TTC549 (cell line): Measurements from ENCODE around the gene TADA1.
A peak's percentile ranks its signal among the peaks of the same experiment; 100 is the strongest.

Experiments
- FAIRE-seq: peaks from 2 replicates; lab custom pipeline; 2012; peaks lifted over from hg19 to GRCh38; lab: Jason Lieb, UNC

TADA1 gene, protein sequence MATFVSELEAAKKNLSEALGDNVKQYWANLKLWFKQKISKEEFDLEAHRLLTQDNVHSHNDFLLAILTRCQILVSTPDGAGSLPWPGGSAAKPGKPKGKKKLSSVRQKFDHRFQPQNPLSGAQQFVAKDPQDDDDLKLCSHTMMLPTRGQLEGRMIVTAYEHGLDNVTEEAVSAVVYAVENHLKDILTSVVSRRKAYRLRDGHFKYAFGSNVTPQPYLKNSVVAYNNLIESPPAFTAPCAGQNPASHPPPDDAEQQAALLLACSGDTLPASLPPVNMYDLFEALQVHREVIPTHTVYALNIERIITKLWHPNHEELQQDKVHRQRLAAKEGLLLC

DNA sequence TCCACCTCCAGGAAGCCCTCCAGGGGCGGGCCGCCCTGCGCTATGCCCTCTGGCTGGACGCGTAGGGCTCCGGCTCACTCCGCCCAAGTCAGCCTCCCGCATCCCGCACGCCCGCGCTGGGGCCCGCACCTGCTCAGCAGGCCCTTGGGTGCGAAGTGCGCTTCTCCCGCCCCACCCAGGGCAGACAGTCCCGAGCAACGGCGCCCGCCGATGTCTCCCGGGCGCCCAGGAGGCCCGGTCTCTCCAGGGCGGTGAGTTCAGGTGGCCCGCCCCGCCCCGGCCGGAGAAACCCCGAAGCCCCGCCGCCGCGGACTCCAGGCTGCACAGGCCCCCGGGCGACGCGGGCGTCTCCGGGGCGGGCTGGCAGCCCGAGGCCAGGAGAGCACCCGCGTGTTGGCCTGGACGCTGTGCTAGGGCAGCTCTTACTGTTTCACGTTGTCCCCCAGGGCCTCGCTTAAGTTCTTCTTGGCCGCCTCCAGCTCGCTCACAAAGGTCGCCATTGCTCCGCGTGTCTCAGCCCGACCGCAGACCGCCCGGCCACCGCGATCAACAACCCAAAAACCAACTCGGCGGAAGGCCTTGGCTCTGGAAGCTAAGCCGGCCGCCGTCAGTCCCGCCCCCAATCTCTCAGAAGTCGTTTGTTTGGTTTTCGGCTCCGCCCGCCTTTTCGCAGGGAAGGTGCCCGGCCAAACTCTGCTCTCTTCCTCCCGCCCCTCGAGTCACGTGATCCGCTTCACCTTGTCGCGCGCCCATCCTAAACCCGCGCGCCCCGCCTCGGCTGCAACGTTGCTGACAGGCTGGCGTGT is at the start of gene TADA1:
Gene TADA1, minus strand, starts transcription at position 531 of the 806 bp plus-strand sequence. Its CDS starts 31 bp downstream, at position 500.
- FAIRE-seq, result peak; percentile 99

DNA sequence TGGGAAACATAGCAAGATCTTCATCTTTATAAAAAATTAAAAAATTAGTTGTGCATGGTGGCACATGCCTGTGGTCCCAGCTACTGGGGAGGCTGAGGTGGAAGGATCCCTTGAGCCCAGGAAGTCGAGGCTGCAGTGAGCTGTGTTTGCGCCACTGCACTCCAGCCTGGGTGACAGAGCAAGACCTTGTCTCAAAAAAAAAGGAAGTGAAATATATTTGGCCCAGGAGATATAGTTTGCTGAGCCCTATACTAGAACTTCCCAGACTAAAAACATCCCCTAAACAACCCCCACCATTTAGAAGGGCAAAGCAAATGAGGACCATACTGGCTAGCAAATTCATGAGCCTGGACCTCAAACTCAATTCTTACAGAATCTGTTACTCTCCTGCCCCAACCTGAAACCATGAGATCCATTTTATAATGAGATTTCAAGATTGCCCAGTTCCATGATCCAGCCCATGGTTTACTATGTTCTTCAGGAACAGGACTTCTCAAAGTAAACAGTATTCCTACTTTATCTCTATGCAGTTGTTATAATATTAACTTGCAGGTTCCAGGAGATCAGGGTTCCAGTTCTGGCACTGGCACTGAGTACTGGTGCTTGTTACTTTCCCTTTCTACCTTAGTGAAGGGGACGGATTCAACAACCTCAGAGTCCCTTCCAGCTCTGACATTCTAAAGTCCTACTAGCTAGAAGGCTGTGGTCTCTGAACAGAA is 48.9 kb upstream of the TADA1 start:
- FAIRE-seq, result no peak

DNA sequence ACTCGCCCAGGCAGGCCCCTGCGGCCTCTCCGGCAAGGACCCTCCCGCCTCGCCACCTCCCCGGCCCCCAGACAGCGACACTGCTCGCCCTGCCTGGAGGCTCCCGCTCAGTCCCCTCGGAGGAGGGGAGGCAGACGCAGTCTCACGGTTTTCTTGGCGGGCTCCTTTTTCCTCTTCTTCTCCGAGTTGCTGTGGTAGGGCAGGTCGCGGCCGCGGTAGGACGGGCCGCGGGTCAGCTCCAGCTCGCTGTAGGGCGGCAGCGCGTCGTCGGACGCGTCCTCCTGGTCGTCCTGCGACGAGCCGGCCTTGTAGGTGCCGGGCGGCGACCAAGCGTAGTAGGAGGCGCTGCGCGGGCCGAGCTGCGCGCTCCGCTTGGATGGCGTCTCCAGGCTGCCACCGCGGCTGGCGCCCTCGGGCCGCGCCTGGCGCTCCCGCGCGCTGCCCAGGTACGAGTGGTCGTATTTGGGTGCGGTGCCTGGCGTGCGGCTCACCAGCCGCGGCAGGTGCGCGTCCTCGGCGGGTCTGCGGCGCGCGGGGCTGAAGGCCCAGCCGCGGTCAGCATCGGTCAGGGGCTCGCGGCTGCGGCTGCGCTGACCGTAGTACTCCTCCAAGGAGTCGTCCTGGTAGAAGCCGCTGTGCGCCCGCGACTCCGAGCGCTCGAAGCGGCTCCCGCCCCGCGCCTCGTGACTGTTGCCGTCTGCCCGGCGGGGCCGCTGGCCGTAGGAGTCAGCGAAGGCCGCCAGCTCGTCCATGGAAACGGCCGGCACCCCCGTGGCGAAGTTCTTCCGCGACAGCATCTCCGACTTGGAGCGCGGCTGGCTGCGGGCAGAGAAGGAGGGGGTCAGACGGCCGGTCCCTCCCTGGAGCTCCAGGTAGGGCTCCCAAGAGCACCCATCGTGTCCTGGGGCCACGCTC is 44.8 kb upstream of the TADA1 start:
- no peak for FAIRE-seq

DNA sequence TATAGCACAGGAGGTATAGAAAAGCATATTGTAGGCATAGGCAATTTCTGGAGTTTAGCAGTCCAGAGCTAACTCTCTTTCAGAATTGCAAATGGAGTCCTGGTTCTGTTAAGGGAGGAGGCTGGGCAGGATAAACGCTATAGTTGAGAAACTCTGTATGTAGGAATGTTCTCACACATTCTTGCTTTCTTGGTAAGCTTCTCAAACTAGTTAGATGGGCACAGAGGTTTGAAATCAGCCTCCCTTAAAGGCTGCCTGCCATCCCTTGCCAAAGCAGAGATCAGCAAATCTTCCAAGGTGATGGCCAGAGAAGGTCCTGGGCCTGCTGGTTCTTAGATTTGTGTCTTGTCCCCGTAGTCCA is 42.9 kb upstream of the TADA1 start:
- FAIRE-seq, result no peak

DNA sequence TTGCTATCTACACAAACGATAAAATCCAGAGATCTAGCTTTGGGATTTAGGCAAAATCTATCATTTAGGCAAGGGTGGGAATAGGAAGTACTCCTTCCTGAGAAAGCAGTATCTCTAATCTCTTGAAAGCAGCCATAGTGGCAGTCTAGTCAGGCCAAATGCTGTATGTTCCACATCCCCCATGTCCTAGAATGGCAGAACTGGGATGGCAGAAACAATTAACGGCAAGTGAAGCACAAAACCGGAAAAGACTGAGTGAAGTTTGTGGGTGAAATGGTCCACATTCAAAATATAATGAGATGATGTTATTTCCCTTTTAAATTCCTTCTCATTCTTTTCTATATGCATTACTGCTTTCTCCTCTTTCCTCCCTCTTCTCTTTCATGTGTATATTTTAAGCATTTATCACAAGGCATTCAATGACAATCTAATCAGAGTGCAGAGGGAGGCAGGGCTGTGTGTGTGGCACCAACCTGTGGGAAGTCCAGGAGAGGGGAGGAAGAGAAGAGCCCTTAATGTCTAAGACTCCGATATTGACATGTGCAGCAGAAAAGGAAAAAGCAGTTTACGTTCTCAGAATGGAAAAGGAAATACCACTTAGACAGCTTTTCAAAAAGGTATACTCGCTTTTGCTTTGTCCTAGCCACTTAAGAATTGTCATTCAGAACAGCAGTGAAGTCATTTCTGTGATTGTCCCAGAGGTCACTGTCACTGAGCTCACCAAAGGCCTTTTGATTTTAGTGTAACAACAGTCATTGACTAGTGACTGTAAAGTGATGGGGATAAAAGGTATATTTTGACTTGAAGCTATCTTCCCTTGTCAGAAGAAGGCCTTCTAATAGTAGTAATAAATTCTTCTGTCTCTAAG is 42.3 kb upstream of the TADA1 start:
- FAIRE-seq, result no peak

DNA sequence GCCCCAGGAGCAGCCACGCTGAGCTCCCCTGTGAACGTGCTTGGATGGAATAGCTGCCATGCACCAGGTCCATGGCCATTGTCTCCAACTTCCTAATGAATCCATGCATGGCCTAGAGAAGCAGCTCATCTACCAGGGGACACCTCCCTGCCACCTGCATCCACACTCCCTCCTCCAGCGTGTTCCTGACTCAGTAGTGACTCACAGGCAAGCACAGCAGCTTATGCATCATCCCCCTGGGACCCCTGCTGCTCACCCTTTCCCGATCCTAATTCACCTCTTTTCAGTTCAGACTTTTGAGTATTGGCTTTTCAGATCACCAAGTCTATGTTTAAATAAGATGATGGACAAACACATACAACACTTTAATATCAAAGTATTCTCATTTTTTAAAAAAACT is 39.9 kb upstream of the TADA1 start:
- FAIRE-seq, result no peak

DNA sequence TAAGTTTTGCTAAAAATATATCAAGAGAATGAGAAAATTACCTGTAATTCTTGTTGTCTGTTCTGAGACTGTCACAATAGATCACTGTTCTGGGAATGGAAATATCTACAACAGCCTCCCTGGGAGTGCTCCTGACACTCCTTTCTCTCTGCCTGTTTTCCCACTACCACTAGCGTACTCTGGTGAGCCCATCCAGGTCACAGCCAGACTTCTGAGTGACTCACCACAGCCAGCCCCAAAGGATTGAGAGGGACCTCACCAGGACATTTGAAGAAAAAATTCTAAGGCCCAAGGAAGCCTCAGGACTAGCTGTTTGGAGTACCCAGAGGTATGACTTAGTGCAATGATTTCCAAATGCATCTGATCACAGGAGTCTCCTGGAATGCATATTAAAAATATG is 39.0 kb upstream of the TADA1 start:
- no peak for FAIRE-seq

DNA sequence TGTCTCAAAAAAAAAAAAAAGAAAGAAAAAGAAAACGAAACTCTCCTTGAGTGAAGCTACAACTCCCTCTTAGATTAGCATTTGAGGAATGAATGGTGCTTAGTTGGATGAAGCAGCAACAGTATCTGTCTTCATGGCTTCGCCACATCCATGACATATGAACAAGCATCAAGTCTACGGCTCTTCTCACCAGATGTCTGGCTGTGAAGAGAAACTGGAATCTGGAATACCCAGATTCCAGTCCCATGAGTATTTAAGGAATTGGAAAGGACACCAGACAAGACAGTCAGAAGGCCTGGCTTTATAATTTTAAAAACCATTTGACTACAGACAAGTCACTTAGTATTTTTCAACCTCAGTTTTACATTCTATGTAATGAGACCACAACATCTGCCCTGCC is 38.0 kb upstream of the TADA1 start:
- no peak for FAIRE-seq

DNA sequence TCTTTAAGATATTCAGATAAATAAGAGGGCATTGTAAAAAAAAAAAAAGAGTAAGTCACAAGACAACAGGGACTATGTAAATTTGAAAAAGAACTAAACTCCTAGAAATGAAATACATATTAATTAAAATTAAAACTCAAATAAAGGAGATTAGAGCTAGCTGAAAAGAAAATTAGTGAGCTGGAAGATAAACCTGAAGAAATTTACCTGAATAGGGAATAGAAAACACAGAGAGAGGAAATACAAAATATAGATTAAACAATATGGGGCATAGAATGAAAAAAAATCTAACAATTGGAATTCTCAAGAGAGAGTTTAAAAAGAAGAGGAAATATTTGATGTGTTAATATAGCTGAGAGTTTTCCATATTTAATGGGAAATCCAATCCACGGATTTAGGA is 35.6 kb upstream of the TADA1 start:
- peak; percentile 42 for FAIRE-seq

DNA sequence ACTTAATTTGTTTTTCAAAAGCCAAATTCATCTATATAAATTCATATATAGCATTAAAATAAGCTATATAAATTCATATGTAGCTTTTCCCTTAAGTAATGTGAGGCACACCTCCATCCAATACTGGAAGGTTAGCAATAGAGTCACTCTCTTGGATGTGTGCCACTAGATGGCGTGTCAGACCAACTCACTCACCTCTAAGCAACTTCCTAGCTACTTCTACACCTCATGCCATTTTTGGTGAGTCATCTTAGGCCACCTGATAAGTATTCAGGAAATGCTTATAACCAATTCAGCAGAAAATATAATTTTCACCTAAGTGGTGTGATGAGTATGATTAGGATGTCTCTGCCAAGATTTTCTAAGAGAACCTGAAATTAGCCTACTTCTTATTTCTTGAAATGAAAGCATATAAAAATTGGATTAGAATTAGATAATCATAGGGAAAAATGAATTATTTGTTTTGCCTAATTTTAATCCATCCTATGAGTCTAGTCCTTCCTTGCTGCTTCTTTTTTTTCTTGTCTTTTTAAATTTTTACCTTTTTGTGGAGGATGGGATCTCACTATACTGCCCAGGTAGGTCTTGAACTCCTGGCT is 34.4 kb upstream of the TADA1 start:
- peak; percentile 97 for FAIRE-seq

DNA sequence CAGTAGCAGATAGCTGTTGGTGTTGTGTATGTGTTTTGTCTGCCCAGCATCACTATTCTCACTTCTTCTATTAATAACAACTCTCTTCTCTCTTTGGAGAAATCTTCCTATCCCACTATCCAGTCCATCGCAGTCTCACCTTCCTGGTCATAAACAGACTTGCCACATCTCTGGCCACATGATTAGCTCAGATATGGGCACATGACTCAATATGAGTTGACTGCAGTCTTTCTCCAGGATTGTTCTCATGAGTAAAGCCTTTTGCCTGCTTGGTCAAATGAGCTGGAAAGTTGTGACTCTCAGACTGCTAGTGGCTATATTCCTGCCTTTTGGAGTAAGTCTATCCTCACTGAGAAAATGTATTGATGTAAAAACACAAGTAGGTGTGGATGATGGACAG is 32.9 kb upstream of the TADA1 start:
- no peak for FAIRE-seq

DNA sequence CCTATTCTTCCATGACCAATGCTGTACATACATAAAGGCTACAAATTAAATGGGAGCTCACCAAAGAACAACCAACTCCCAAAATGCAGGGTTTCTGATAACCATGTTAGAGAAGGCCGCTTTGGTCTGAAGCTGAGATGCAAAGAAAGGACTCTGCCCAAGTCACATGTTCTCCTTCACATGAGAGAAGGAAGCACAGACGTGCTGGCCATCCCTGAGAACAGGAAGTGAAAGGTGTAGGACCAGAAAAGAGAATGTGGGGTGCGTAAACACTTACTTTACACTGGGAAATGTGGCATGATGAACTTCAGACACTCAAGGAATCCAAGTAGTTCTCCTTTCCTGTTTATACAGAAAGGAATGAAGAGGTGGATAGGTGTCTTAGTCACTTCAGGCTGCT is 31.7 kb upstream of the TADA1 start:
- FAIRE-seq, result no peak

DNA sequence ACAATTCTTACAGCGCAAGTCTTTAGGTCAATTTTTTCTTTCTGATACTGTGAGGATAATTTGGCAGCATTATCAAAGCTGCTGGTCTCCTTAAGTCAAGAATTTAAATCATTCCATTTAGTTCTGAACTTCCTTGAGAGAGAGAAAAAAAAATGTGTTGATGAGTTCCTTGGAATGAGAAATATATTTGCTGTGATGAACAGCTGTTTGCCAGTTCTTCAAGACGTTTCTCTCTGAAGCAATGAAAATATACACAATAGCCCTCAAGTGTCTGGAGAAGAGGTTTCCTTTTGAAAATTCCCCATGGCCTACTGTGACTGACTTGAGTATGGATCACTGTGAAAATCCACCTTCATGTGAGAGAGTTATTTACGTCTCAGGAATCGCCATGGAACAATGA is 31.0 kb upstream of the TADA1 start:
- no peak for FAIRE-seq

DNA sequence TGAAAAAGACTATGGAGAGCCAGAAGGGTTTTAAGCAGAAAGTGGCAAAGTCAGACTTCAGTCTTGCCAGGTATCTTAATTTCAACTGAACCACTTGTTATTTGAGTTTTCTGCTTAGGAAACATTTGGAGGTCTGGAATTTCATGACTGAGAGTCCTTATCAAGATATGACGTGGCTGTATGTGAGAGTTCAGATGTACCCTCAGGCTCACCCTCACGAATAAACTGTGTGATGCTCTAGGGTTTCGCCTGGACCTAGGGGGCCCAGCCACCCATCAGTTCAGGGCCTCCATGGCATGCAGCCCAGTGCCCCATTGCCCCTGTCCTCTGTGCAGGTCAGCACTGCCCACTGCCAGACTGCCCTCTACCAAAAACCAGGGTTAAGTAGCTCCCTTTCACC is 30.6 kb upstream of the TADA1 start:
- FAIRE-seq, result no peak

DNA sequence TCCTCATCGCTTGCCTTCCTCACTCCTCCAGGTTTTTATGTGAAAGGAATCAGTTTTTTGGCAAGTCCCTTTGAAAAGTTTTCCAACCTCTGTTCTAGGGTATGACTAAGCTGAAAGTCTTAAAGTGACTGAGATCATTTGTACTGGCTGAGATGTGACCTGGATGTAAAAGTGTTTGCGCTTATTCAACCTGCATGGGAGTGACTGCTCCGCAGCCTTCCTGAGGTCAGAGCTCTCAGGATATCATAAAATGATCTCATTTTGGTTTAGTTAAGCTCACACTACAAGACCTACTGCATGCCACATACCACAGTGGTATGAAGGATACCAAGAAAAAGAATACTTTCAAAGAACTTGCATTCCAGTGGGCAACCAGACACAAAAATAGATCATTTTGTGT is 29.8 kb upstream of the TADA1 start:
- no peak for FAIRE-seq

DNA sequence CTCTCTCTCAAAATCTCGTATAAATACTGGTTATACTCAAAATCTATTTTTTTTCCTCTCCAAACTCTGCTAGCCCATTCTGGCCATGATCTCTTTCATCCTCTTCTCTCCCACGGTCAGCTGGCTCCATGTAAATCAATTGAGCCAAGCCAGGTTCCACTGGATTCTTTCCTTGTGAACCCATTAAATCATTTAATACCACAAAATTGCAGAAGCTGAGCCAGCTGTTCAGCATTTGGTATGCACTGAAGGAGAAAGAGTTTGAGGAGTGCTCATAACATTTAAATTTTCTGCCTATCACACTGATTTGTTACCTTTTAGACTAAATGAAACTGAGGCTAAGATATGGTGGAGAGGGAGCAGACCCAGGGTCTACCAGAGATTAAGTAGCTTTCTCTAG is 29.1 kb upstream of the TADA1 start:
- FAIRE-seq, result no peak

DNA sequence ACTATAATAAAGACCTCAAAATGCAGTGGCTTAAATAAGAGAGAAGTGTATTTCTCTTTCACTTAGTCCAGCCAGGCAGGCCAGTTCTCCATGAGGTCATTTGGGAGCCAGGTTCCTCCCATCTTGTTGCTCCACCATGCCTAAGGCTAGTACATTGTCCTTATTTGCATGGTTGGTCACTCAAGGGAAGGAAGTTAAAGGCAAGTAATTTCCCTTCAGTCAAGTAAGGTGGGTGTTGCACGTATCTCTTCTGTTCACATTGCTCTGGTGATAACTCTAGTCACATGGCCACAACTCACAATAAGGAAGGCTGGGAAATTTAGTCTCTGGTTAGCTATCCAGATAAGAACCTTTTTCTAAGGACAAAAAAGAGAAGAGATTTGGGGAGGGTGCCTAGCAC is 27.2 kb upstream of the TADA1 start:
- no peak for FAIRE-seq

DNA sequence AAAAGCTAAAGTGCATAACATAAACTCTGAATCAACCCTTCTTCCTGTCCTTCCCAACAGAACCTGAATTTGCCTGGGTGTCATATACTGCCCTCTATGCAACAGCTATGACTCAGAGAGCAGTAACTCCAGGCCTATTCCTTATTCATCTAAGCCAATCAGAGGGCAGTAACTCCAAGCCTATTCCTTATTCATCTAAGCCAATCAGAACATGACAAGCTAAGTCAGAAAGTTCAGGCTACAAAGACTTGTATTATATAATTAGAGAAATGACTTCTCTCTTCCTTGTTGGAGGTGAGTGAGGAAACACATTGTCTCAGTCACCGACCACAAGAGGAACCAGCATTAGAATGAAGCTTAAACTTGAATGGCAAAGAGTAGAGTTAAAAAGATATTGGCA is 26.2 kb upstream of the TADA1 start:
- no peak for FAIRE-seq

DNA sequence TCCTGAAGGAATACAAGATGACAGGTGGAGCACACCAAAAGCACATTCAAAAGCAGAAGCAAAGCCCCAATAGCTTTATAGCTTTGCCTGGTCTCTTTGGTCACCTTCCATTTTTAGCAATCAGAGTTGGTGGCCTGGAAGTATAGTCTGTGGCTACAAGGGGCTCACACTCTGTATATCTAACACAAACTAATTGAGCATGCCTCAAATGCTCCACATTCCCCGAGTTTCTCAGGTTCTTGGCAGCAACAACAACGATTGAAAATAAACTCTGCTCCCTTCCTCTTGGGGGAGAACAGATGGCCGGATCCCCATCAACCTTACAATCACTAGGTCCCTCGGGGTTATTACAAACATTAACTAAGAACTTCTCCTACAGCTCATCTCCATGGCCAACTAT is 24.9 kb upstream of the TADA1 start:
- FAIRE-seq, result no peak

DNA sequence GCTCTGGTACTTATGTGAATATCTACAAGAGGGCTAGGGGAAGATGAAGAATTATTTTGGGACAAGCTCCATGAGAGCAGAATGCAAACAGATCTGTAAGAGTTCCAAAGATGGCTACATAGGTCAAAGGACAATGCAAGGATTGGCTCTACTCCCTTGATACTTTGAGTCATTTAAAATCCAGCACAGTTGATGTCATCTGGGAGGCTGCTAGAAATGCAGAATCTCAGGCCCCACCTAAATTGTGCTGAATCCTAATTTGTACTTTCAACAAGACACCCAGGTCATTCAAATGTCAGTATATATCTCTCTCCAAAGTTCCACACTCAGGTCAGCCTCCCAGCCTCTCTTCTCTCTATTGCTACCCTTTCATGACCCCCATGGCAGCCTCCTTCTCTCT is 23.7 kb upstream of the TADA1 start:
- no peak for FAIRE-seq

DNA sequence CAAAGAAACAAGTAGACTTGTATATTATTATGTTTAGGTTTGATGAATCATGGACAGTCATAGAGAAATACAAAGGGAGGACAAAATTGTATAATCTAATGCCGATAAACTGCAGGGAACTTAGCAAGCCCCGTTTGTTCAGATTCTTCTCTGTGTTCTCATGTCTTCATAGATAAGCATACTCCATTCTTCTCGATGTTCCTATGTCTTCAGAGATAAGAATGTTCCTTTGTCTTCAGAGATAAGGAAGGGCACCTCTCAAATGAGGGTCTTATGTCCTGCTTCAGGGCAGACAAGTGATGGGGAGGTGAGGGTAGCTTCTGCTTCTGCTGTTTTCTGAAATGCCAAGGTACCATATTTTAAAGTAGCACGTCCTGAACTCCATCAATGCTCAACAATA is 19.7 kb upstream of the TADA1 start:
- no peak for FAIRE-seq
